ENCODE results near the gene ARFGAP1.

The ARFGAP1 gene

GRCh38 chr20:63318391-63319163 lies 46.0 kb downstream of the ARFGAP1 start:
- no peak for DNase-seq (ENCODE audit: low read depth in 3 of 3, low spot score in 1 of 3)

GRCh38 chr20:63319164-63320040 lies 46.8 kb downstream of the ARFGAP1 start:
- no peak for DNase-seq (ENCODE audit: low read depth in 3 of 3, low spot score in 1 of 3)

- DNase-seq (ENCODE audit: low read depth in 3 of 3, low spot score in 1 of 3), result no peak
These were observed 47.5 kb downstream of the ARFGAP1 start for GRCh38 chr20:63320041-63320511.

- DNase-seq (ENCODE audit: low read depth in 3 of 3, low spot score in 1 of 3), result no peak
These were observed 48.1 kb downstream of the ARFGAP1 start for GRCh38 chr20:63320616-63321147.

- DNase-seq (ENCODE audit: low read depth in 3 of 3, low spot score in 1 of 3), result no peak
These were observed 48.7 kb downstream of the ARFGAP1 start for GRCh38 chr20:63321148-63321831.

GRCh38 chr20:63322146-63322932 lies 49.7 kb downstream of the ARFGAP1 start:
- DNase-seq (ENCODE audit: low read depth in 3 of 3, low spot score in 1 of 3), result no peak

- no peak for DNase-seq (ENCODE audit: low read depth in 3 of 3, low spot score in 1 of 3)
These were observed 50.3 kb downstream of the ARFGAP1 start for GRCh38 chr20:63322933-63323273.

- no peak for DNase-seq (ENCODE audit: low read depth in 3 of 3, low spot score in 1 of 3)
These were observed 50.9 kb downstream of the ARFGAP1 start for GRCh38 chr20:63323357-63323981.

- DNase-seq (ENCODE audit: low read depth in 3 of 3, low spot score in 1 of 3), result no peak
These were observed 52.4 kb downstream of the ARFGAP1 start for GRCh38 chr20:63325021-63325471.

GRCh38 chr20:63325554-63326313 lies 53.1 kb downstream of the ARFGAP1 start:
- DNase-seq (ENCODE audit: low read depth in 3 of 3, low spot score in 1 of 3), result no peak

GRCh38 chr20:63326314-63327230 lies 54.0 kb downstream of the ARFGAP1 start:
- no peak for DNase-seq (ENCODE audit: low read depth in 3 of 3, low spot score in 1 of 3)

- DNase-seq (ENCODE audit: low read depth in 3 of 3, low spot score in 1 of 3), result no peak
These were observed 54.7 kb downstream of the ARFGAP1 start for GRCh38 chr20:63327231-63327745.

GRCh38 chr20:63328026-63328700 lies 55.5 kb downstream of the ARFGAP1 start:
- no peak for DNase-seq (ENCODE audit: low read depth in 3 of 3, low spot score in 1 of 3)

- no peak for DNase-seq (ENCODE audit: low read depth in 3 of 3, low spot score in 1 of 3)
These were observed 56.2 kb downstream of the ARFGAP1 start for GRCh38 chr20:63328718-63329275.

- DNase-seq (ENCODE audit: low read depth in 3 of 3, low spot score in 1 of 3), result no peak
These were observed 56.9 kb downstream of the ARFGAP1 start for GRCh38 chr20:63329331-63330083.

- no peak for DNase-seq (ENCODE audit: low read depth in 3 of 3, low spot score in 1 of 3)
These were observed 57.6 kb downstream of the ARFGAP1 start for GRCh38 chr20:63330084-63330760.

Measured in stimulated activated CD4-positive, alpha-beta T cell treated with anti-CD3 and anti-CD28 coated beads, TNF-alpha, amount 100 ng/mL, for 1 hour (primary cell).